ENCODE results near the gene PARK7.
A peak's percentile ranks its signal among the peaks of the same experiment; 100 is the strongest.

DNA sequence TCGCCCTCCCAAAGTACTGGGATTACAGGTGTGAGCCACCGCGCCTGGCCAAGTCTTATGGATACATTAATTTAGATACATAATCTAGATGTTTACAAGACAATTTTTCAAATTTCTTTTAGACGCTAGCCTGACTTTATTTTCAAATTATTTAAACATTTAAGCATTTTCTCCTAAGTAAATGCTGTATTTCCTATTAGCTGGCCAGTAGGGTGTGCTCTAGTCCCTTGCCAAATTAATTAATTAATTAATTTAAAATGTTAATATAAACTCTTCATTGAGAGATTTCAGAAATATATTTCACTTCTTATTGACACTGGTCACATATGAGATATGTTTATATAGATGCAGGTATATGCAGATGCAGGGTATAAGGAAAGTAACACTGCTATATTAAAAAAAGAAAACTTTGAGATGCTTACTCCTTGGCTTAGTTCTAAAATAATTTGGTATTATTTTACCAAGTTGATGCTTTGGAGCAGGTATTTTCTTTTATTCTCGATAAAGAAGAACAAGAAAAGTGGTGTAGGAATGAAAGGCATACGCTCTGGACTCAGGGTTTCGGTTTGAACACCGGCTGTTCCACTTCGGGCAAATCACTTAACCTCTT is 69.8 kb downstream of the PARK7 start:
- TF ChIP-seq, protein P1, sequence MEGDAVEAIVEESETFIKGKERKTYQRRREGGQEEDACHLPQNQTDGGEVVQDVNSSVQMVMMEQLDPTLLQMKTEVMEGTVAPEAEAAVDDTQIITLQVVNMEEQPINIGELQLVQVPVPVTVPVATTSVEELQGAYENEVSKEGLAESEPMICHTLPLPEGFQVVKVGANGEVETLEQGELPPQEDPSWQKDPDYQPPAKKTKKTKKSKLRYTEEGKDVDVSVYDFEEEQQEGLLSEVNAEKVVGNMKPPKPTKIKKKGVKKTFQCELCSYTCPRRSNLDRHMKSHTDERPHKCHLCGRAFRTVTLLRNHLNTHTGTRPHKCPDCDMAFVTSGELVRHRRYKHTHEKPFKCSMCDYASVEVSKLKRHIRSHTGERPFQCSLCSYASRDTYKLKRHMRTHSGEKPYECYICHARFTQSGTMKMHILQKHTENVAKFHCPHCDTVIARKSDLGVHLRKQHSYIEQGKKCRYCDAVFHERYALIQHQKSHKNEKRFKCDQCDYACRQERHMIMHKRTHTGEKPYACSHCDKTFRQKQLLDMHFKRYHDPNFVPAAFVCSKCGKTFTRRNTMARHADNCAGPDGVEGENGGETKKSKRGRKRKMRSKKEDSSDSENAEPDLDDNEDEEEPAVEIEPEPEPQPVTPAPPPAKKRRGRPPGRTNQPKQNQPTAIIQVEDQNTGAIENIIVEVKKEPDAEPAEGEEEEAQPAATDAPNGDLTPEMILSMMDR (IDR thresholded peaks at IDR 0.05), result peak; percentile 41 to 70 (median 61)
- TF ChIP-seq POLR2A (IDR thresholded peaks at IDR 0.05) (no peak), POLR2AphosphoS5 (IDR thresholded peaks at IDR 0.05) (no peak)

All from sigmoid colon (tissue), 4 donors.